ENCODE measurements around the gene DHX40.
"Not testable (repeated sequence)": the region's sequence is repeated elsewhere in the genome, so short reads cannot be mapped to it uniquely, and the experiment has no call there.

DHX40 gene

DNA sequence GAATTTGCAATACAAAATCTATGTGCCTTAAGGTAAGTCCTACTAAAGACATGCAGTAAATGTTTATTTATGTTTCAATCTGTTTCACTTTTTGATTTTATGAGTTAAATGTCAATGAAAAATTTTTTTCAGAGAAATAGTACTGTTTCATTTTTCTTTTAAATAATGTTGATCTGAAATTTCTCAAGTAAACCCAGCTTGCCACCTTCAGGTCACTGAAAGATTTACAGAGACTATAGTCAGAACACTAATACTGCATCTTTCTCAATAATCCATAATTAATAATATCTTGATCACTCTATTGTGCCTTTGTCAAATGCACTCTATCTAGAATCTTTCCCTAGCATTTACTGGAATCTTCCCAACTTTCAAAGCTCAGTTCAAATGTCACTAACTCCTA lies 6.5 kb upstream of the DHX40 start:
- H3K36me3 ChIP-seq (replicated peaks; ENCODE audit: insufficient read depth, low read length) = no peaks in the 10 kb centered on the region
- H3F3A ChIP-seq (ENCODE audit: insufficient read depth, low read length) = no peaks in the 10 kb centered on the region
- H3K4me3 ChIP-seq (ENCODE audit: low read length) = no peak overlapping the region
- H3K27me3 ChIP-seq (replicated peaks; ENCODE audit: insufficient read depth, low read length) = no peaks in the 10 kb centered on the region
- H3K9me2 ChIP-seq (replicated peaks; ENCODE audit: insufficient read depth, low read length) = no peaks in the 10 kb centered on the region
- H3K27ac ChIP-seq (ENCODE audit: low read length) = no peak overlapping the region
- no peaks in the 10 kb centered on the region for H3K9me3 ChIP-seq (replicated peaks; ENCODE audit: insufficient read depth, low read length)
- H3K4me1 ChIP-seq (ENCODE audit: low read length) = no peaks in the 10 kb centered on the region
- no peaks in the 10 kb centered on the region for H4K20me1 ChIP-seq (ENCODE audit: insufficient read depth, low read length)
- H2AFZ ChIP-seq (ENCODE audit: low read length) = no peak overlapping the region
- DNase-seq = no peak
- no peak overlapping the region for H3K4me2 ChIP-seq (ENCODE audit: low read depth, low read length)
- no peak overlapping the region for H3K9ac ChIP-seq (ENCODE audit: low read length)
- TF ChIP-seq, protein P1, sequence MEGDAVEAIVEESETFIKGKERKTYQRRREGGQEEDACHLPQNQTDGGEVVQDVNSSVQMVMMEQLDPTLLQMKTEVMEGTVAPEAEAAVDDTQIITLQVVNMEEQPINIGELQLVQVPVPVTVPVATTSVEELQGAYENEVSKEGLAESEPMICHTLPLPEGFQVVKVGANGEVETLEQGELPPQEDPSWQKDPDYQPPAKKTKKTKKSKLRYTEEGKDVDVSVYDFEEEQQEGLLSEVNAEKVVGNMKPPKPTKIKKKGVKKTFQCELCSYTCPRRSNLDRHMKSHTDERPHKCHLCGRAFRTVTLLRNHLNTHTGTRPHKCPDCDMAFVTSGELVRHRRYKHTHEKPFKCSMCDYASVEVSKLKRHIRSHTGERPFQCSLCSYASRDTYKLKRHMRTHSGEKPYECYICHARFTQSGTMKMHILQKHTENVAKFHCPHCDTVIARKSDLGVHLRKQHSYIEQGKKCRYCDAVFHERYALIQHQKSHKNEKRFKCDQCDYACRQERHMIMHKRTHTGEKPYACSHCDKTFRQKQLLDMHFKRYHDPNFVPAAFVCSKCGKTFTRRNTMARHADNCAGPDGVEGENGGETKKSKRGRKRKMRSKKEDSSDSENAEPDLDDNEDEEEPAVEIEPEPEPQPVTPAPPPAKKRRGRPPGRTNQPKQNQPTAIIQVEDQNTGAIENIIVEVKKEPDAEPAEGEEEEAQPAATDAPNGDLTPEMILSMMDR (IDR thresholded peaks at IDR 0.05; ENCODE audit: low read length) = peak; percentile 19
- no peak for TF ChIP-seq EZH2 (optimal IDR thresholded peaks at IDR 0.05; ENCODE audit: low read depth, low read length)
- H3K79me2 ChIP-seq (ENCODE audit: low read length) = no peaks in the 10 kb centered on the region

DNA sequence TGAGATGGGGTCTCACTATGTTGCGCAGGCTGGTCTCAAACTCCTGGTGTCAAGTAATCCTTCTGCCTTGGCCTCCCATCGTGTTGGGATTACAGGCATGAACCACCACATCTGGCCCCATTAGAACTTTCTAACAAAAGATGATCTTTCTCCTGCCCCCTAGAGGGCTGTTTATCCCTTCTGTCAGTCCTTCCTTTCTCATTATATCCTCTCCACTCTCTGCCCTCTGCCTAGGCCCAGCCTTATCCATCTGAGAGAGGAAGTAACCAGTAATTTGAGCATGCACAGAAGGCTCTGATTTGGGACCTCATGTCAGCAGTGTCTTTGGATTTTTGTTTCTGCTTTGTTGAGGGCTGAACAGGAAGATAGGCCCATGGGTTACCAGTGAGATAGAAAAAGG lies 4.4 kb upstream of the DHX40 start:
- H3K27me3 ChIP-seq (replicated peaks; ENCODE audit: insufficient read depth, low read length) = no peaks in the 10 kb centered on the region
- no peak overlapping the region for H3K9ac ChIP-seq (ENCODE audit: low read length)
- peak; percentile 23 for DNase-seq
- H3K9me2 ChIP-seq (replicated peaks; ENCODE audit: insufficient read depth, low read length) = no peaks in the 10 kb centered on the region
- H3K36me3 ChIP-seq (replicated peaks; ENCODE audit: insufficient read depth, low read length) = no peaks in the 10 kb centered on the region
- H2AFZ ChIP-seq (ENCODE audit: low read length) = no peak overlapping the region
- H4K20me1 ChIP-seq (ENCODE audit: insufficient read depth, low read length) = no peaks in the 10 kb centered on the region
- no peaks in the 10 kb centered on the region for H3K4me1 ChIP-seq (ENCODE audit: low read length)
- no peak overlapping the region for H3K4me2 ChIP-seq (ENCODE audit: low read depth, low read length)
- no peaks in the 10 kb centered on the region for H3K9me3 ChIP-seq (replicated peaks; ENCODE audit: insufficient read depth, low read length)
- no peak overlapping the region for H3K4me3 ChIP-seq (ENCODE audit: low read length)
- H3K27ac ChIP-seq (ENCODE audit: low read length) = no peak overlapping the region
- H3K79me2 ChIP-seq (ENCODE audit: low read length) = no peaks in the 10 kb centered on the region
- TF ChIP-seq EZH2 (optimal IDR thresholded peaks at IDR 0.05; ENCODE audit: low read depth, low read length) = no peak
- TF ChIP-seq EZH2phosphoT487 (IDR thresholded peaks at IDR 0.05; ENCODE audit: low read length) = no peak
- TF ChIP-seq, protein P1 (IDR thresholded peaks at IDR 0.05; ENCODE audit: low read length) = peak; percentile 40
- no peaks in the 10 kb centered on the region for H3F3A ChIP-seq (ENCODE audit: insufficient read depth, low read length)

DNA sequence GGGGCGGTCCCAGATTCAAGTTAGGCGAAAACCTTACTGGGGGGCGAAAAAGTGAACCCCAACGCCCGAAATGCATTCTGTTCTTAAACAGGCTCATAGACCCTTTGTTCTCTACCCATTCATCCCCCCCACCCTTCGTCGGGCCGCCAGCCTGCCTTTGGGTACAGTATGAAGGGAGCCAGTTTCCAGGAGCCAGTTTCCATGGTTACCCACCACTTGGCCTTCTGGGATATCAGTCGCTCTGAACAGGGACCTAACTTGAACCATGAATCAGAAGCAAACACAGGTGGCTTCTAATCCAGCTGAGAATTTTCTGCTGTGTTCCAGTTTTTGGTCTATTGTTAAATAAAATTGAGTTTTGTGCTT lies 532 bp downstream of the DHX40 start:
- H3K27me3 ChIP-seq (replicated peaks; ENCODE audit: insufficient read depth, low read length) = no peaks in the 10 kb centered on the region
- H3K9ac ChIP-seq (ENCODE audit: low read length) = peak overlapping the region; percentile 78
- H3K27ac ChIP-seq (ENCODE audit: low read length) = peak overlapping the region; percentile 57; the same call in 1 of the 2 replicates
- no peak for TF ChIP-seq EZH2phosphoT487 (IDR thresholded peaks at IDR 0.05; ENCODE audit: low read length)
- TF ChIP-seq, protein P1 (IDR thresholded peaks at IDR 0.05; ENCODE audit: low read length) = no peak
- peak overlapping the region; percentile 98 for H2AFZ ChIP-seq (ENCODE audit: low read length)
- no peaks in the 10 kb centered on the region for H4K20me1 ChIP-seq (ENCODE audit: insufficient read depth, low read length)
- peak; percentile 52 for DNase-seq
- H3K4me2 ChIP-seq (ENCODE audit: low read depth, low read length) = peak overlapping the region; percentile 39
- H3F3A ChIP-seq (ENCODE audit: insufficient read depth, low read length) = no peaks in the 10 kb centered on the region
- H3K79me2 ChIP-seq (ENCODE audit: low read length) = no peaks in the 10 kb centered on the region
- H3K9me2 ChIP-seq (replicated peaks; ENCODE audit: insufficient read depth, low read length) = no peaks in the 10 kb centered on the region
- peak overlapping the region; percentile 97 for H3K4me3 ChIP-seq (ENCODE audit: low read length)
- no peaks in the 10 kb centered on the region for H3K36me3 ChIP-seq (replicated peaks; ENCODE audit: insufficient read depth, low read length)
- no peaks in the 10 kb centered on the region for H3K9me3 ChIP-seq (replicated peaks; ENCODE audit: insufficient read depth, low read length)
- H3K4me1 ChIP-seq (ENCODE audit: low read length) = no peaks in the 10 kb centered on the region

DNA sequence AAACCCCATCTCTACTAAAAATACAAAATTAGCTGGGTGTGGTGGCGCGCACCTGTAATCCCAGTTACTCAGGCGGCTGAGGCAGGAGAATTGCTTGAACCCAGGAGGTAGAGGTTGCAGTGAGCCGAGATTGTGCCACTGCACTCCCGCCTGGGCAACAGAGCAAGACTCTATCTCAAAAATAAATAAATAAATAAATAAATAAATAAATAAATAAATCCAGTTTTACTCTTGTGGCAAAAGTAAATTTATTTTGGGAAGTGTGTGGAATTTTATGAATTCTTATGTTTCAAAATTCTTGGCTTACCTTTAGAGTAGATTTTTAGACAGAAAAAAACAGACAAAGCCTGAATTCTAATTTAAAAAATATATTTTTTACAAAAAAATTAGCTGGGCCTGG lies 3.7 kb downstream of the DHX40 start:
- H3K79me2 ChIP-seq (ENCODE audit: low read length); H3K4me1 ChIP-seq (ENCODE audit: low read length); H4K20me1 ChIP-seq (ENCODE audit: insufficient read depth, low read length); H3K4me2 ChIP-seq (ENCODE audit: low read depth, low read length); H3K9me2 ChIP-seq (replicated peaks; ENCODE audit: insufficient read depth, low read length); H2AFZ ChIP-seq (ENCODE audit: low read length); H3K9ac ChIP-seq (ENCODE audit: low read length); DNase-seq; H3K4me3 ChIP-seq (ENCODE audit: low read length); H3K27ac ChIP-seq (ENCODE audit: low read length); H3K36me3 ChIP-seq (replicated peaks; ENCODE audit: insufficient read depth, low read length); H3K27me3 ChIP-seq (replicated peaks; ENCODE audit: insufficient read depth, low read length); H3F3A ChIP-seq (ENCODE audit: insufficient read depth, low read length); H3K9me3 ChIP-seq (replicated peaks; ENCODE audit: insufficient read depth, low read length): not testable (repeated sequence)
